GM21390 (cell line): Measurements from ENCODE around the gene UQCR11.

ENCODE experiments used
- ATAC-seq: cut with Tn5 transposase; IDR thresholded peaks from one replicate; pipeline ENCODE4 v1.9.1; 2021; ENCODE audit not compliant: unreplicated experiment

Gene UQCR11

GRCh38 chr19:1572795-1573194, 32.5 kb downstream of the UQCR11 start:
- ATAC-seq = no peak

GRCh38 chr19:1571358-1571757, 33.9 kb downstream of the UQCR11 start:
- ATAC-seq = no peak

- no peak for ATAC-seq
Observed at GRCh38 chr19:1570836-1571235, 34.4 kb downstream of the UQCR11 start.

GRCh38 chr19:1569997-1570396, 35.3 kb downstream of the UQCR11 start:
- ATAC-seq = no peak

GRCh38 chr19:1568320-1569019, 36.8 kb downstream of the UQCR11 start, which contains the start of gene MEX3D:
Gene MEX3D (minus strand): TSS chr19:1568325. CDS start chr19:1568058, 267 bp downstream.
- ATAC-seq = peak; percentile 61

GRCh38 chr19:1567848-1568227, 37.4 kb downstream of the UQCR11 start:
- ATAC-seq = no peak

GRCh38 chr19:1567116-1567847, 38.0 kb downstream of the UQCR11 start:
- no peak for ATAC-seq

- ATAC-seq = no peak
Observed at GRCh38 chr19:1566392-1567115, 38.7 kb downstream of the UQCR11 start.

GRCh38 chr19:1563251-1563650, 42.0 kb downstream of the UQCR11 start:
- ATAC-seq = no peak

- no peak for ATAC-seq
Observed at GRCh38 chr19:1561236-1561842, 43.9 kb downstream of the UQCR11 start.

- no peak for ATAC-seq
Observed at GRCh38 chr19:1560286-1560882, 44.9 kb downstream of the UQCR11 start.

- ATAC-seq = no peak
Observed at GRCh38 chr19:1558552-1558951, 46.7 kb downstream of the UQCR11 start.

GRCh38 chr19:1556390-1557070, 48.7 kb downstream of the UQCR11 start:
- no peak for ATAC-seq

- no peak for ATAC-seq
Observed at GRCh38 chr19:1555487-1556389, 49.5 kb downstream of the UQCR11 start.

GRCh38 chr19:1554968-1555367, 50.3 kb downstream of the UQCR11 start:
- ATAC-seq = no peak

GRCh38 chr19:1553415-1553814, 51.8 kb downstream of the UQCR11 start:
- ATAC-seq = no peak

GRCh38 chr19:1551068-1552040, 53.9 kb downstream of the UQCR11 start:
- ATAC-seq = no peak

GRCh38 chr19:1549332-1549945, 55.8 kb downstream of the UQCR11 start:
- ATAC-seq = no peak
